ENCODE measurements around the gene LPP. TPM values are rescaled to one million over a fixed set of nuclear protein-coding genes. Genes with fewer than 3 reads are reported as not detected.

The LPP gene
- total and polyA plus RNA-seq, 2 of the 4 experiments (the other 2 are of a cell fraction) = 16.0 to 130 TPM

DNA sequence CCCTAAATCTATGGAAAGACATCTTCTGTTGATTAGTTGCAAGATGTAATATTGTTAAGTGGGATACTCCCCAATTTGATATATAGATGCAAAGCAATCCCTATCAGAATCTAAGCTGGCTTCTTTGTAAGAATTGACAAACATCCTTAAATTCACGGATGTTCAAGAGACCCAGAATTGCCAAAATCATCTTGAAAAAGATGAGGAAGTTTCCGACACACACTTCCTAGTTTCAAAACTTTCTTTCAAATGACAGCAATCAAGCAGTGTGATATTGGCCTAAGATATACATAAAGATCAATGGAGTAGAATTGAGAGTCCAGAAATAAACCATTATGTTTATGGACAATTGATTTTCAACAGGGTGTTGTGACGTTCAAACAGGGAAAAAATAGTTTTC, 383.6 kb downstream of the LPP start:
- no peak overlapping the region for H3K9ac ChIP-seq (ENCODE audit: low read depth, low read length)
- no peak overlapping the region for H2AK9ac ChIP-seq (replicated peaks; ENCODE audit: low read depth, low read length, poor library complexity)
- H3K9me3 ChIP-seq (ENCODE audit: control insufficient read depth, insufficient read depth, low read length) = no peaks in the 10 kb centered on the region
- no peak overlapping the region for H4K8ac ChIP-seq (ENCODE audit: low read depth in 2 of 2, low read length in 2 of 2)
- no peak for TF ChIP-seq POLR2A (IDR thresholded peaks at IDR 0.05; ENCODE audit: low read depth, low read length)
- no peak for TF ChIP-seq RFX5 (IDR thresholded peaks at IDR 0.05; ENCODE audit: low read depth, low read length)
- no peak for TF ChIP-seq NFE2L2 (IDR thresholded peaks at IDR 0.05; ENCODE audit: low read depth, low read length)
- no peak for TF ChIP-seq FOS (IDR thresholded peaks at IDR 0.05; ENCODE audit: low read depth, low read length)
- TF ChIP-seq USF2 (IDR thresholded peaks at IDR 0.05; ENCODE audit: low read depth, low read length) = no peak
- no peak for TF ChIP-seq MAFK (IDR thresholded peaks at IDR 0.05; ENCODE audit: low read depth, low read length)
- no peak for TF ChIP-seq BHLHE40 (IDR thresholded peaks at IDR 0.05; ENCODE audit: low read depth, low read length)
- TF ChIP-seq MAZ (IDR thresholded peaks at IDR 0.05; ENCODE audit: borderline replicate concordance, low read depth, low read length) = no peak
- TF ChIP-seq RAD21 (IDR thresholded peaks at IDR 0.05; ENCODE audit: low read length) = no peak
- no peak for TF ChIP-seq CTCF (conservative IDR thresholded peaks at IDR 0.05; ENCODE audit: low read depth, low read length)
- H3K4me3 ChIP-seq (ENCODE audit: insufficient read depth, low read depth, low read length) = no peak overlapping the region
- no peak overlapping the region for H2BK20ac ChIP-seq (ENCODE audit: low read depth, low read length)
- no peak for ATAC-seq (ENCODE audit: low read depth)
- no peak overlapping the region for H2AK5ac ChIP-seq (ENCODE audit: low read depth, low read length)
- ChIA-PET CTCF (no interaction called here), POLR2A (ENCODE audit: unreplicated experiment) (no interaction called here)
- no peak overlapping the region for H2BK5ac ChIP-seq (ENCODE audit: low read depth, low read length, poor library complexity, severe bottlenecking)
- H3K18ac ChIP-seq (ENCODE audit: low read depth, low read length) = no peak overlapping the region
- H3K4me1 ChIP-seq (ENCODE audit: control insufficient read depth, insufficient read depth, low read length) = peaks cover 9% of the 10 kb centered on the region
- H3K27ac ChIP-seq (ENCODE audit: insufficient read depth, low read length) = no peak overlapping the region
- dilution Hi-C loops (cut with HindIII; ENCODE audit: low sequenced_read_pairs, unreplicated experiment) (no loop called here), in situ Hi-C loops (cut with MboI; ENCODE audit: low sequenced_read_pairs) (loop anchor here (25.0 kb wide), 1 partner anchor 800 kb away; the partner anchor contains the start of gene BCL6), intact Hi-C loops (cut with micrococcal nuclease) (loop anchor here (10.0 kb wide), 1 partner anchor 417 kb away; no protein-coding TSS in a partner anchor)
- BruUV-seq (replicated peaks) = no TSS peak
- no peak overlapping the region for H3K56ac ChIP-seq (ENCODE audit: extremely low read depth, insufficient read depth, low read length)
- H3K23ac ChIP-seq (ENCODE audit: low read depth, low read length) = no peak overlapping the region
- H4K20me1 ChIP-seq (ENCODE audit: insufficient read depth, low read length) = peaks cover 14% of the 10 kb centered on the region; the same call in 1 of the 2 replicates
- H2BK15ac ChIP-seq (ENCODE audit: low read depth, low read length) = no peak overlapping the region
- H2BK120ac ChIP-seq (ENCODE audit: low read depth, low read length) = no peak overlapping the region
- no CpG with 5 or more reads among the region's 3 CpGs for WGBS, 2 experiments (ENCODE audit: extremely low coverage in 2 of 2, insufficient read length in 1 of 2)
- no peak overlapping the region for H3K14ac ChIP-seq (replicated peaks; ENCODE audit: low read depth, low read length)
- no peak overlapping the region for H3K4ac ChIP-seq (ENCODE audit: low read depth, low read length)
- H3K27me3 ChIP-seq (ENCODE audit: control insufficient read depth, insufficient read depth, low read length) = no peaks in the 10 kb centered on the region
- H3K79me1 ChIP-seq (ENCODE audit: low read depth in 1 of 2, low read length in 2 of 2) = peaks cover 36 to 63% of the 10 kb centered on the region in 2 experiments
- H3K9me1 ChIP-seq (ENCODE audit: insufficient read depth, low read length) = peaks cover 7% of the 10 kb centered on the region; the same call in 1 of the 2 replicates
- no peak overlapping the region for H3K4me2 ChIP-seq (ENCODE audit: low read depth, low read length)
- H4K91ac ChIP-seq (ENCODE audit: insufficient read depth, low read depth, low read length) = no peak overlapping the region
- H3K36me3 ChIP-seq (ENCODE audit: control insufficient read depth, insufficient read depth, low read length) = no peaks in the 10 kb centered on the region
- no peak overlapping the region for H4K5ac ChIP-seq (ENCODE audit: low read depth, low read length)
- no peak overlapping the region for H2AFZ ChIP-seq (replicated peaks; ENCODE audit: low read length, poor library complexity)
- DNase-seq = no peak
